IMR-90 (cell line): Measurements from ENCODE around the gene UGT2B15.

ENCODE experiments used
- CTCF ChIP-seq: conservative IDR thresholded peaks from 2 replicates; pipeline ENCODE4 v1.5.1; 2012; ENCODE audit warnings: mild to moderate bottlenecking, low read depth, low read length, improper control_type of control experiment
- ELK1 ChIP-seq: fragments of 150-350 bp; IDR thresholded peaks from 2 replicates; pipeline ENCODE4 v1.6.1; 2016; ENCODE audit warnings: low read depth, mild to moderate bottlenecking, low read length, moderate library complexity, borderline replicate concordance
- POLR2A ChIP-seq: IDR thresholded peaks from 2 replicates; pipeline ENCODE4 v1.6.1; 2012; ENCODE audit warnings: mild to moderate bottlenecking, low read depth, low read length
- RAD21 ChIP-seq: IDR thresholded peaks from 2 replicates; pipeline ENCODE4 v1.6.1; 2012; ENCODE audit warnings: low read length, improper control_type of control experiment
- RCOR1 ChIP-seq: IDR thresholded peaks from 2 replicates; pipeline ENCODE4 v1.6.1; 2012; ENCODE audit warnings: mild to moderate bottlenecking, low read length, improper control_type of control experiment; ENCODE audit not compliant: insufficient replicate concordance
- RFX5 ChIP-seq: IDR thresholded peaks from 2 replicates; pipeline ENCODE4 v1.8.0; 2012; ENCODE audit warnings: low read depth, mild to moderate bottlenecking, low read length, moderate library complexity
- SMC3 ChIP-seq: fragments of 150-350 bp; IDR thresholded peaks from 2 replicates; pipeline ENCODE4 v1.6.1; 2016; ENCODE audit warnings: low read depth, mild to moderate bottlenecking, antibody characterized with exemption, low read length, moderate library complexity

GRCh38 chr4:68606240-68606639 lies 64.2 kb downstream of the UGT2B15 start:
- TF ChIP-seq POLR2A: no peak
- no peak for TF ChIP-seq ELK1
- TF ChIP-seq CTCF: no peak
- no peak for TF ChIP-seq RFX5
- no peak for TF ChIP-seq SMC3
- no peak for TF ChIP-seq RAD21
- TF ChIP-seq RCOR1: no peak
